ENCODE data around the gene TMEM182.

Gene TMEM182

GRCh38 chr2:102852867-102853266, 91.0 kb downstream of the TMEM182 start:
- Mint-ChIP-seq H3K4me3 (no peak overlapping the region), H3K36me3 (peaks cover 5% of the 10 kb centered on the region), H3K4me1 (no peaks in the 10 kb centered on the region), H3K27ac (no peak overlapping the region), H3K9me3 (no peaks in the 10 kb centered on the region), H3K27me3 (peaks cover 10% of the 10 kb centered on the region)

Data from activated naive CD4-positive, alpha-beta T cell treated with anti-CD3 and anti-CD28 coated beads, Interleukin-2, amount 50 U/mL, for 24 hours (primary cell).